22Rv1 (cell line): ENCODE results near the gene ZNF787.

Experiments used
- ZFX ChIP-seq: fragments of 450-650 bp; IDR thresholded peaks from 2 replicates; pipeline ENCODE4 v1.6.1; 2017; ENCODE audit warnings: antibody characterized with exemption, borderline replicate concordance
- TF ChIP-seq, protein P1 (sequence below): fragments of 450-650 bp; IDR thresholded peaks from 2 replicates; pipeline ENCODE4 v1.5.1; 2017; ENCODE audit warnings: mild to moderate bottlenecking

DNA sequence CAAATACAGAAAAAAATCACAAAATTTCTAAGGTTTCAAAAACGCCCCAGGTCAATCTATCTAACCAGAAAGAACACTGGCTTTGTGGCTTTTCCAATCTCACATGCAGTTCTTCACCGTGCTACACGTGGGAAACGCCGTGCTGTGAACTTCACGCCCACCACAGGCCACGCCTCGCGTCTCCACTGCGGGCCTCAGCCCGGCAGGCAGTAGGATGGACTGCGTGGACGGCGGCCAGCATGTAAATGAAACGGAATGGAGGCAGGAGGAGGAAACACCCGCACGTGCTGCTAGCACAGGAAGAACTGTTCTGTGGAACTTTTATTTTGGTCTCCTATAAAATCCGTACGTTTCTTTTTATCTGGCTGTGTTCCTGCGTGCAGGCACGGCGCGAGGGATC, 23.8 kb downstream of the ZNF787 start:
- TF ChIP-seq, protein P1, sequence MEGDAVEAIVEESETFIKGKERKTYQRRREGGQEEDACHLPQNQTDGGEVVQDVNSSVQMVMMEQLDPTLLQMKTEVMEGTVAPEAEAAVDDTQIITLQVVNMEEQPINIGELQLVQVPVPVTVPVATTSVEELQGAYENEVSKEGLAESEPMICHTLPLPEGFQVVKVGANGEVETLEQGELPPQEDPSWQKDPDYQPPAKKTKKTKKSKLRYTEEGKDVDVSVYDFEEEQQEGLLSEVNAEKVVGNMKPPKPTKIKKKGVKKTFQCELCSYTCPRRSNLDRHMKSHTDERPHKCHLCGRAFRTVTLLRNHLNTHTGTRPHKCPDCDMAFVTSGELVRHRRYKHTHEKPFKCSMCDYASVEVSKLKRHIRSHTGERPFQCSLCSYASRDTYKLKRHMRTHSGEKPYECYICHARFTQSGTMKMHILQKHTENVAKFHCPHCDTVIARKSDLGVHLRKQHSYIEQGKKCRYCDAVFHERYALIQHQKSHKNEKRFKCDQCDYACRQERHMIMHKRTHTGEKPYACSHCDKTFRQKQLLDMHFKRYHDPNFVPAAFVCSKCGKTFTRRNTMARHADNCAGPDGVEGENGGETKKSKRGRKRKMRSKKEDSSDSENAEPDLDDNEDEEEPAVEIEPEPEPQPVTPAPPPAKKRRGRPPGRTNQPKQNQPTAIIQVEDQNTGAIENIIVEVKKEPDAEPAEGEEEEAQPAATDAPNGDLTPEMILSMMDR: no peak
- no peak for TF ChIP-seq ZFX
